Measurements from ENCODE around the gene LRPAP1.

LRPAP1 gene

DNA sequence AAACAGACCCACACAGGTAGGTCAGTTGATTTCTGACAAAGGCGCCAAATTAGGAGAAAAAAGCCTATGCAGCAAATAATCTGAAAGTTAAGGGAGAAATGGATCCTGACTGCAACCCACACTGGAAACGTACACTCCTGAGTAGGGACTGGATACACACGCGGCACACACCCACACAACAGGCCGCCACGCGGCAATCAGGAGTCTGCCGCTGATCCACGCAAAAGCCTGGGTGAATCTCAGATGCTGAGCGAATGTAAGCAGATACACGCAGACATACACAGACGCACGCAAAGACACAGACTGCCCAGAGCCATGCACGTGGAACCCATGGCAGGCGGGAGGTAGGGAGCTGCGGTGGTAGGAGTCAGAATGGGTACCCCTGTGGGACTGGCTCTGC is 21.7 kb downstream of the LRPAP1 start:
- TF ChIP-seq GATA2 (IDR thresholded peaks at IDR 0.05; ENCODE audit: low read depth, low read length) (no peak), GATA3 (IDR thresholded peaks at IDR 0.05; ENCODE audit: low read depth, low read length) (no peak)

DNA sequence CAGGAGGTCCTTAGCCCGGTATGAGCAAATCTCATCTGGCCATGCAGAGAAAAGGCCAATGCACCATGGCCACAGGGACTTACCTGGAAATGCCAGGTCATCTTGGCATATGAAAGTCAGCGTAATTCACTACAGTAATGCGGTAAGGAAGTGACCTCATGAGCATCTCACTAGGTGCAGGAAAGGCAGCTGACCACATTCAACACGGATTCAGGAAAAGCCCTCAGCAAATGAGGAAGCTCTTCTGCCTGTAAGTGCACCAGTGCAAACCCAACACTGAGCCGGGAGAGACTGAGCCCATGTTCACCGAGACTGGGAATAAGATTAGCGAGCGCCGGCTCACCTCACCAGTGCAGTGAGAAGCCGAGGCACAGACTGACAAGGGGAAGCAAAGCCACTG is 23.7 kb downstream of the LRPAP1 start:
- TF ChIP-seq GATA2 (IDR thresholded peaks at IDR 0.05; ENCODE audit: low read depth, low read length) (no peak), GATA3 (IDR thresholded peaks at IDR 0.05; ENCODE audit: low read depth, low read length) (no peak)

DNA sequence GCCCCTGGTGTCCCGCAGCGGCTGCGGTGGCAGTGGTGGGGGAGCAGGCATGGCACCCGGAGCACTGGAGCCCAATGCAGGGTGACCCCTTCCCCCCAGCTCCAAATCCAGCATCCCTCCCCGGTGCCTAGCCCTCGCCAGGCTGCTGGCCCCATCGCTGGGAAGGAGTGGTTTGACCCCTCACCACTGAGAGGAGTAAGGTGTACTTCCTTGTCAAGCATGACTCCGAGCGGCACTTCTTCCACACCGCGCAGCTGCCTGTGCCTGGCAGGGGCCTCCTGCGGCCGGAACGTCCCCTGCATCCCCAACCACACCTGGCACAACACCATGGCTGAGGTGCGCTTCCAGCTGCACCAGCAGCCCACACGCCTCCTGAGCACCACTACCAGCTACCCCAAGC is 27.0 kb downstream of the LRPAP1 start:
- TF ChIP-seq GATA2 (IDR thresholded peaks at IDR 0.05; ENCODE audit: low read depth, low read length), result no peak
- no peak for TF ChIP-seq GATA3 (IDR thresholded peaks at IDR 0.05; ENCODE audit: low read depth, low read length)

DNA sequence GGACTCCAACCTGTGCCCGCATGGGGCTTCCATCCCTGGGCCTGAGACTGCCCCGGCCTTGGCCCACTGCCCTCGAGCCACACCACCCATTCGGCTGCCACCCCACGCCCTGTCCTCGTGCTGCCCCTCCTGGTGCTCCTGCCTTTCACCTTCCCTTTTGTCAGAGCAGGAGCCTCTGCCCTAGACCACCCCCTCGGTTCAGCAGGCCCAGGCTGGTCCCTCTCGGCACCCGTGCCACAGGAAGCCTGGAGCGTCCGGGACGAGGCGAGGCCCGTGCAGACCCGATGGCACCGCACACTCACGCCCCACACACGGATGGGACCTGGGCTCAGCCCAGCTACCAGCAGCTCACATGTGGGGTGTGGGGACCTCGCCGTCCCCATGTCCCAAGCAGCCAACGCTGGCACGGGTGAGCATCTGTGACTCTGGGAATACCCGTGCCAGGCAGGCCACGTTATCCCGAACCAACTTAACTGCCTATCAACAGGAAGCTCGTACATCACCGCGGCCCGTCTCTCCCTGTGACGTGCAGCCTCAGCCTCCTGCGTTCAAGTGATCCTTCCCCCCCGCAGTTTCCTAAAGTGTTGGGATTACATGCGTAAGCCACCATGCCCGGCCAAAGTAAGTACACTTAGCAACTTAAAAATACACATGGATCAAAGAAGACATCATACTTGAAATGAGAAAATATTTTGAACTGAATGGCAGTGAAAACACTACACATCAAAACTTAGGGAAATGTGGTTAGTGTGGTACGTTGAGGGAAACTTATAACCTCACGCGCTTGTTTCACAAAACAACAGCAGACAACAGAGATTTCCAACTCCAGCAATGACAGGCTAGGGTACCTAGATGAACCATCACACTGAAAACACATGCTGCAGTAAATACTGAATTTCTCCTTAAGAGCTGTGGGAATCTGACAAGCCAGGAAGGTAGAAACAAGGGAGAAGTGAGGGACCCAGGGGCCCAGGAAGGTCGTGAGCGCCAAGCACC is 29.0 kb downstream of the LRPAP1 start:
- TF ChIP-seq GATA2 (IDR thresholded peaks at IDR 0.05; ENCODE audit: low read depth, low read length), result no peak
- TF ChIP-seq GATA3 (IDR thresholded peaks at IDR 0.05; ENCODE audit: low read depth, low read length), result no peak

DNA sequence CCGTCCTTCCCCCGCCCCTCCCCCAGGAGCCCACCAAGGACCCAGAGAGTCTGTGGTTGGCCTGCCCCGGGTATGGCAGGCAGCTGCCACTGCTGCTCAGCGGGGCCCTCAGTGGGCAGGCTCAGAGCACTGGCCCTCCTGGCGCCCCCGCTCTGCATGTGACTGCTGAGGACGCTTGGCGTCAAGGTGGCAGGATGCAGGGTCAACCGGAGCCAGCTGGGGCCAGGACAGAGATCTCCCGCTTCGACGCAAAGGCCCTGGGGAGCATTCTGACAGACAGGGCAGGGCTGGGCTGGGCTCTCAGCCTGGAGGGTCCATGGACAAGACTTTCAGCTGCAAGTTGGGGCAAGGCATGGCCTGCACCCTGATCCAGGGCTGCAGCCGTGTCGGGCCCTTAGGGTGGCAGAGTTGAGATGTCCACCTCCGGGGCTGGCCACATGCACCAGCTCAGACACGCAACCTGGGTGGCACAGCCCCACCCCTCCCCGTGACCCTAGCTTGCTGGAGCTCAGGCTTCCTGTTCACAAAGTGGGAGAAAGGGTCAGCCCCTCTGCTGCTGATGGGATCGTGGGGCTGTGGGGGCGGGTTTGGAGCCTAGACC is 30.3 kb downstream of the LRPAP1 start:
- TF ChIP-seq GATA3 (IDR thresholded peaks at IDR 0.05; ENCODE audit: low read depth, low read length) (no peak), GATA2 (IDR thresholded peaks at IDR 0.05; ENCODE audit: low read depth, low read length) (no peak)

DNA sequence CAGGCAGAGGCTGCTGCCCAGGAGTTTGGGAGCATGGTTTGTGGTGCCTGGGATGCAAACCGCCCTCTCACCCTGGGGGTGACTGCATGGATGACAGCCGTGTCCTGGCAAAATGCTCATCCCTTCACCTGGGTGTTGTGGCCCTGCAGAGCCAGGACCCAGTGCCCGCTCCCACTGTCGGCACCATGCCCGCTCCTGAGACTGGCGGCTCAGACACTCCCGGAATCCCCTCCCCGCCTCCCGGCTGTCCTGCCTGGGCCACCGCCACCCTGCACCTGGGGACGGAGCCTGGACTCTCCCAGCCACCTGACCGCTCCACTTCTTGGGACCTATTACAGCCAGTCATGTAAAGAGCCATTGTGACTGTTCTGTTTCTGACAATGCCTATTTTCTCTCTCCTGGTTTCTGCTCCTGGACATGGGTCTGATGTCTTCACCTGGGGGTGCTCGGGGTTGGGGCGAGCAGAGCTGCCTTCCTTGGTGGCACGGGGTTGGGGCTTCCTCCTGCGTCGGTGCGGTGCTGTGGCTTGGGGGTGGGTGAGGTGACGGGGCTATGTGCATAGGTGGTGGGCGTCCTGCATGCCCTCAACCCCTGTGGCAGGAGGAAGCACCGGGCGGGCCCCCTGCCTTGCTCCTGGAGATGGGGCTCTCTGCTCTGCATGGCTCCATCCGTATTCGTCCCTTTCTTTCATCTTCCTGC is 30.9 kb downstream of the LRPAP1 start:
- TF ChIP-seq GATA3 (IDR thresholded peaks at IDR 0.05; ENCODE audit: low read depth, low read length), result no peak
- no peak for TF ChIP-seq GATA2 (IDR thresholded peaks at IDR 0.05; ENCODE audit: low read depth, low read length)

DNA sequence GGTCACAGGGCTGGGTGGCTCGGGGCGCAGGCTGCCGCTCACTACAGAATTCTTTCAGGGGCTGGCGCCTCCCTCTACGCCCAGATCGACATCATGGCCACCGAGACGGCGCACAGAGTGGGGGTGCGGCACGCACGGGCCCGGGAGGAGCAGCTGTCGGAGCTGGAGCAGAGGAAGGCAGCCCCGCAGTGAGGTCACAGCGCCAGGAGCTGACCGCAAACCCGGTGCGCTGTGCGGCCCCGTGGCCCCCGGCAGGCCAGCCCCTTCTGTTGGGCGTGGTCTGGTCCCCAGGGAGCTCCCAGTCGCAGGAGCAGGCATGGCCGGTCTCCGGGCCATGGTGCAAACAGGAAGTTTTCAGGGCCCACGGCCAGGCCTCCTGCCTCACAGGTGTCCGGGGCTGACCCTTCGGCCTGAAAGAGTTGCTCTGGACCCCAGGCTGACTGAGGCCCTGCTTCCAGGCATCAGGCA is 31.6 kb downstream of the LRPAP1 start:
- TF ChIP-seq GATA3 (IDR thresholded peaks at IDR 0.05; ENCODE audit: low read depth, low read length) (no peak), GATA2 (IDR thresholded peaks at IDR 0.05; ENCODE audit: low read depth, low read length) (no peak)

DNA sequence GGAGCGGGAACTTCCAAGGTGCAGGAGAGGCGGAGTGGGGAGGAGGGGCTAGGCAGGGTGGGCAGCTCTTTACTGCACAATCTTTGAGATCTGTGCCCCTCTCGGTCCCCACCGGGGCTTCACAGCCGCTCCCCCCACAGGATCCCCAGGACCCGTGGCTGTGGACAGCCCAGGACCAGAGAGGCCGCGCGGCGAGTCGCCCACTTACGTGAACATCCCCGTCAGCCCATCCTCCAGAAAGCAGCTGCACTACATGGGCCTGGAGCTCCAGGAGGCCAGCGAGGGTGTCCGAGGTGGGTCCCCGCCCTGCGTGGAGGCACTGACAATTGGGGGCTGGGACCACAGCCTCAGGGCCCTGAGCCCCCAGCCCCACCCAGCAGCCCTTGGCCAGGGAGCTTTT is 32.1 kb downstream of the LRPAP1 start:
- no peak for TF ChIP-seq GATA2 (IDR thresholded peaks at IDR 0.05; ENCODE audit: low read depth, low read length)
- no peak for TF ChIP-seq GATA3 (IDR thresholded peaks at IDR 0.05; ENCODE audit: low read depth, low read length)

DNA sequence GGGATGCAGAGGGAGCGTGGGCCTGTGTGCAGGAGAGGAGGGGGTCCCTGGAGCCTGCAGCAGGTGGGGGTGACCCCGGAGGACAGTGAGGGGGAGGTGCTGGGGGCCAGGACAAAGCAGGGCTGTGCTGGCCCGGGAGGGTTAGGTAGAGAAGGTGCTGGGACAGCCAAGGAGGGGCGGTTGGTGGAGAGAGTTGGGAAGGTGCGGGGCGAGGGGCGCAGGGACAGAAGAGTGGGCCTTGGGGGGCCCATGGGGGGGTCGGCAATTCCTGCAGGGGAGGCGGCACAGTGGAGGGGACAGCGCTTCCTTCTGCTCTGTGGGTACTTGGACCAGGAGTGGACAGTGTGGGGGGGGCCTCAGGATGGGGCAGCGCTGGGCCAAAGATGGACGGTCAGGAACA is 32.5 kb downstream of the LRPAP1 start:
- TF ChIP-seq GATA3 (IDR thresholded peaks at IDR 0.05; ENCODE audit: low read depth, low read length) (no peak), GATA2 (IDR thresholded peaks at IDR 0.05; ENCODE audit: low read depth, low read length) (no peak)

DNA sequence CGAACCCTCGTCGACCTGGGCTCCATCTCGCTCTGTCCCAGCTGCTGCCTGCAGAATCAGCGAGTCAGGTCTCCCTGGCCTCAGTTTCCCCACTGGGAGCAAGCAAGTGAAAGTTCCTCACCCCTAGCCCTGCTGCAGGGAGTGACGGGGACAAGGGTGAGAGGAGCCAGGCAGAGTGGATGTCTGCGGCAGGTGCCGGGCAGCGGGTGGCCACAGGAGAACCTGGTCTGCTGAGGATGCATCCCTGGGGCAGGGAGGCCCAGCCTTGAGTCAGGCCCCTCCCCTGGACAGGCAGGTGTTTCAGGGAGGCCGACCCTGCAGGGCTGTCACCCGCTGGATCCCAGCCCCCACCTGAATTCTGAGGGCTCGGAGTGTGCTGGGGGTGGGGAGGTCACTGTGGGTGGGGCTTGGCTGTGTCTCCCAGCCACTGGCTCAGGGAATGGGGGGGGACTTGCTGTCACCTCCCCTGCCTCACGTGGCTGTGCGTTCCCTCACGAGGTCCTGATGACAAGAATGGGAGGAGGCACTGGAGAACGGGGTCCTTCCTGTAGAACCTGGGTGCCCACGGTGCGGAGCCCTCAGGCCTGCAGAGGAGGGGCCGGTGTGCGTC is 33.2 kb downstream of the LRPAP1 start:
- TF ChIP-seq GATA2 (IDR thresholded peaks at IDR 0.05; ENCODE audit: low read depth, low read length), result no peak
- TF ChIP-seq GATA3 (IDR thresholded peaks at IDR 0.05; ENCODE audit: low read depth, low read length), result no peak

DNA sequence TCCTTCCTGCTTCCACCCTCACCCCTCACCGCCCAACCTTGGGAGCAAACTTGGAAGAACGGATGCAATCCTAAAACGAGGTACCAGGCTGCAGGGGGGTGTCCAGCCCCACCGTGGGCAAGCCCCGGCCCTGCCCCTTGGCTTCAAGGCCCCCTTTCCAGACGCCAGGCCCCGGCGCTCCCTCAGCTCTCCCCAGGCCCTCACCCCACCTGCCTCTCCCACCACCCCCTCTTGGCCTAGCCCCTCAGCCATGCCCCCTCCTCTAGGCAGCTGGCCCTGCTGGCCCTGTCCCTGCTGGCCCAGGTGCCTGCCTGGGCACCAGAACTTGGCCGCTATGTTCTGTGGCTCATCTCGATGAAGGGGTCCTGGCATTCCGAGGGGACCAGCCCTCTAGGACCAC is 33.8 kb downstream of the LRPAP1 start:
- TF ChIP-seq GATA3 (IDR thresholded peaks at IDR 0.05; ENCODE audit: low read depth, low read length), result no peak
- no peak for TF ChIP-seq GATA2 (IDR thresholded peaks at IDR 0.05; ENCODE audit: low read depth, low read length)

DNA sequence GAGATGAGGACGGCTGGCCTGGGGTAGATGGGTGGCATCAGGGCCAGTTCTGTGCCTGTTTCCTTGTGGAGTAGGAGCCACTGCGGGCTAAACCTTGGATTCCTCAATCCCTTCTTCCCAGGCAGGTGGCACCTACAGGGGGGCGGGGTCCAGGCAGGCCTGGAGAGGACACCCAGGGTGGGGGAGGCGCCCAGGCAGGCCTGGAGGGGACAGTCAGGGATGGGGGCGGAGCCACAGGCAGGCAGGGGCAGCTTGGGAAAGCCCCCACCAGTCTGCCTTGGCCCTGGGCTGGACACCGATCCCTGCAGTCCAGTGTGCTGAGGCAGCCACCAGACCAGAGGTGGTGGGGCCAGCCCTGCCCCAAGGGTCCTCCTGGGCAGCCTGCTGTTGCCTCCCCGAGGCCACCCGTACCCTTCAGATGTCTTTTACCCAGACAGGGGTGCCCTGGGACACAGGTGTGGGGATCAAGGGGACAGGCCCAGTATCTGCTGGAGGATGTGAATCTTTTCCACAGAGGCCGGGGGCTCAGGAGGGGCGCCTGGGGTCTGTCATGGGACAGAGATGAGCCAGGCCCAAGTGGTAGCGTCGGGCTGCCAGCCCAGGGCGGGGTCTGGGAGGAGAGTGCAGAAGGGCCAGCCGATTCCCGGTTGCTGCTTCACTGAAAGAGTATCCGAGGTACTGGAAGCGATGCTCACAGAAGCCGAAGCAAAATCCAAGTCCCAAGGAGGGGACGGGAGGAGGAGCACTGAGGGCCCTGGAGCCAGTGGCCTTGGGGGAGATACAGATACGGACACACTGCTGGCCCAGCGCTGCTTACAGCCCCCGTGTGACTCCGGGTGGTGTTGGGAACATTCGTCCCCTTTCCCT is 34.5 kb downstream of the LRPAP1 start:
- TF ChIP-seq GATA2 (IDR thresholded peaks at IDR 0.05; ENCODE audit: low read depth, low read length) (no peak), GATA3 (IDR thresholded peaks at IDR 0.05; ENCODE audit: low read depth, low read length) (no peak)

DNA sequence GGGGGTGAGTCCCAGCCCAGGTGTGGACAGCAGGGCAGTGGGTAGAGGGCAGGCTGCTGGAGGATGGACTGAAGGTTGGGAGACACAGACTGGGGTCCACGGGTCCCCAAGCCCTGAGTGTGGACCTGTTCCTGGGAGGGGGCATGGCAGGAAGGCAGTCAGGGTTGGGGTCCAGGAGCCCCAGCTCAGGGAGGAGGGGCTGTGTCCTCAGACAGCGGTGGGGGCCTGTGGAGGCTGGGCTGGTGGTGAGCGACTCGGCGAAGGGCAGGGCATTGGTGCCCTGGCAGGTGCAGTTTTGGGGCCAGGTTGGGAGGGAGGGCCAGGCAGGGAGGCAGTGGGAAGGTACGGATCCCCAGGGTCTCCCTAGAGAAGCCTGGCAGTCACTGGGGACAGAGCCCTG is 35.1 kb downstream of the LRPAP1 start:
- TF ChIP-seq GATA2 (IDR thresholded peaks at IDR 0.05; ENCODE audit: low read depth, low read length) (no peak), GATA3 (IDR thresholded peaks at IDR 0.05; ENCODE audit: low read depth, low read length) (no peak)

All from SH-SY5Y (cell line).